Activated CD4-positive, alpha-beta T cell treated with anti-CD3 and anti-CD28 coated beads, Interleukin-10, Interleukin-2, amounts not matched to agents 100 ng/mL and 50 ng/mL, durations not matched to agents 16 hours and 8 hours (primary cell): ENCODE measurements around the gene CD244.
A peak's percentile ranks its signal among the peaks of the same experiment; 100 is the strongest.
"Not testable (repeated sequence)": the region's sequence is repeated elsewhere in the genome, so short reads cannot be mapped to it uniquely, and the experiment has no call there.

ENCODE experiments used
- DNase-seq: peaks from one replicate; pipeline ENCODE4 v3.0.0-alpha.2; 2020

Gene CD244

GRCh38 chr1:160876311-160876710 lies 13.6 kb upstream of the CD244 start:
- DNase-seq = no peak

- DNase-seq = not testable (repeated sequence)
Observed at GRCh38 chr1:160875591-160875990, 12.9 kb upstream of the CD244 start.

GRCh38 chr1:160874935-160875334 lies 12.2 kb upstream of the CD244 start:
- DNase-seq = no peak

GRCh38 chr1:160868141-160868540 lies 5.5 kb upstream of the CD244 start:
- no peak for DNase-seq

- DNase-seq = not testable (repeated sequence)
Observed at GRCh38 chr1:160867651-160868050, 5.0 kb upstream of the CD244 start.

DNA sequence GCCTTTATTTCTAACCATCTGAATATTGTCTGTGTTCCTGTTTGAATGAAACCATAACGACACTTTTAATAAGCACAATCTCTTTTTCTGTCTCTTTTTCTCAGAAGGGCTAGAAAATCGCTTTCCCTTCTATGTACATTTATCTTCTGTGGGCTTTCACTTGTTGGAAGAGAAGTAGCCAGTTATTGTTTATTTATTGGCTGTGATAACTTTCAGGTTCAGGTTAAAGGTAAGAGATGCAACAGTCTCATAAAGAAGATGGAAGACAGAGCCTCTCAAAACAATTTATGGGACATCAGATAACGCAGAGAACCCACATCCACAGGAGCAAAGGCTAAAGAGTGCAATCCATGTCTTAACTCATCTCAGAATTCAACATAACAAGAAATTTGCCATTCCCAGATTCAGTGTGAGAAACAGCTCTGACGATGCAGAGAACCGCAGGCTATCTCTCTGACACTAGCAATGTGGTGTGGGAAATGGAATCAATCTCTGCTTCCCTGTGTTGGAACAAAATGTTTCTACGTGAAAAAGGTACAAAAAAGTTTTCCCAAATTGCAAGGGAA lies 4.1 kb upstream of the CD244 start:
- no peak for DNase-seq

- no peak for DNase-seq
Observed at GRCh38 chr1:160866001-160866694, 3.5 kb upstream of the CD244 start.

GRCh38 chr1:160865337-160865736 lies 2.6 kb upstream of the CD244 start:
- DNase-seq = no peak

GRCh38 chr1:160864173-160864572 lies 1.5 kb upstream of the CD244 start:
- no peak for DNase-seq

DNA sequence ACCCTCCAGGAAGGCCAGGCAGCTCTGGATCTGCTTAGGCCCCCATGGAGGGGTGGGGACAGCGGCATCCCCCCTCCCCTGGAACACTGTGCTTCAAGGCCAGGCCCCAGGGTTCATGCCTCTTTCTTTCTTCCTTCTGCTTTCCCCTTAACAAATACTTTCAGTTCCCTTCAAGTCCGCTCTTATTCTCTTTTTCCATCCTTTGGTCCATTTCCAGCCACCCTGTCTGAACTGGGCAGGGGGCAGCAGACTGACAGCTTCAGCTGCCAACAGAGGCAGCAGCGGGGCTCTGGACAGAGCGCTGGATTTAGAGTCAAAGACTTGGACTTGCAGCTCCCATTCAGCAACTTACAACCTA lies 1.1 kb upstream of the CD244 start:
- no peak for DNase-seq

GRCh38 chr1:160863061-160863773 lies 530 bp upstream of the CD244 start:
- DNase-seq = no peak

- no peak for DNase-seq
Observed at GRCh38 chr1:160860840-160861505, 1.7 kb downstream of the CD244 start.

DNA sequence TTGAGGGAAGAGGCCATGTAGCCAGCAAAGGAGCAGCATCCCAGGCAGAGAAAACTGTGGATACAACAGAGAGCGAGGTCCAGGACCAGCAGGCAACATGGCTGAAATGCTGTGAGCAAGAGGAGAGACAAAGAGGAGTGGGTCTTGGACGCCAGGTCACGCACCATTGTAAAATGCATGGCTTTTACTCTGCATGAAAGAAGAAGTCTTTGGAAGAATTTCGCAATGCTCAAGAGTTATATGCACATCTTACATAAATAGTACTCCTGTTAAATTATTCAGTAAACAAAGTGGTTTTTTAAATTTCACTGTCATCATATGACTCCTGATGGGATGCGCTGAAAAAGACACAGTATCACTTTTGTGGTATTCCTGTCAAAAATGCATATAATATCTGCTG lies 3.5 kb downstream of the CD244 start:
- DNase-seq = no peak

- DNase-seq = no peak
Observed at GRCh38 chr1:160858507-160858906, 4.2 kb downstream of the CD244 start.

GRCh38 chr1:160858097-160858496 lies 4.6 kb downstream of the CD244 start:
- no peak for DNase-seq

DNA sequence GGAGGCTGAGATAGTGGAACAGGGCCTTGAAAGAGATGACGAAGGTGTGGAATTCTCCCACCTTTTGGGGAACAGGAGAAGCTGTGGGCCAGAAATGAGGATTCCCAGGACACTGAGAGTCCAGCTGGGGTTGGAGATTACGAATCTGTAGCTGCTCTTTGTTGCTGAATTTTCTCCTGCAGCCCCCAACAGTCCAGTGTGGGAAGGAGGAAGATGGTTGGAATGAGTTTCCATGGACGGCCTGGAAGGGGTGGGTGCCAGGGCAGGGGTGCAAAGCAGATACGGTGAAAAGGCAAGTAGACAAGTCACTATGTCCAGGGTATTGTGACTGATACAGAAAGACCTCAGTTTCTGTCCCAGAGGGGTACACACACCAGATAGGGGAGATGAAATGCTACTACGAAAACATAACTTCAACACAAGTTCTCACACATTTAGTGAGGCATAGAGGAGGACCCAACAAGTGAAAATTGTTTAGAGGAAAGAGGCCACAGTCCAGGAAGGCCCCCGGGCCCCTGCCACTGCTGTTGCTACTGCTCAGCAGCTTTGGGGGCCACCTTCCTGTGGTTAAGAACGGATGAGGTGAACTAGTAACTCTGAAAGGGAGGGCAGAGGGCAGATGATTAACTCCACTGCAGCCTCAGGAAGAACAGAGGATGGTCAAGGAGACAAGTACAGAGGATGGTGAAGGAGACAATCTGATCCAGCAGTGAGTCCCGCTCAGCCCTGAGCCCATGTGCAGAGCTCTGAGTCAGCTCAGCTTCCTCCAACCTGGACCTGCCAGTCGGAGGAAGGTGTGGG lies 7.3 kb downstream of the CD244 start:
- DNase-seq = peak; percentile 21

GRCh38 chr1:160853754-160854153 lies 8.9 kb downstream of the CD244 start:
- DNase-seq = no peak

- DNase-seq = no peak
Observed at GRCh38 chr1:160853014-160853413, 9.7 kb downstream of the CD244 start.

- no peak for DNase-seq
Observed at GRCh38 chr1:160850993-160851392, 11.7 kb downstream of the CD244 start.

DNA sequence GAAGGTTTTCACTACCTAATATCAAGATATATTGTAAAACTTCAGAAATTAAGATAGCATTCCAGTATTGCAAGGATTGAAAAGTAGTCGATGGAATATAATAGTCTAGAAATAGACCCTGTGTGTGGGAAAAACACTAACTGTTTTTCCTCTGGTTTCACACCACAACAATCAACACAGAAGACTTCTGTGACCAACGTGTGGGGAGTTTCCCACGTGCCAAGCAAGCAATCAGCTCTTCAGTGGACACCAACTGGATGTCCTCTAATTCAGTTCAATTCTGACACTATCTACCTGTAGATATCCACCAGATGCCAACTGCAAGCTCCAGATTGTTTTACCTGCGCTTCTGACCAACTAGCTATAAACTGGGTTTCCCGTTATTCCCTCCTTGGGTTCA lies 12.1 kb downstream of the CD244 start:
- DNase-seq = no peak

DNA sequence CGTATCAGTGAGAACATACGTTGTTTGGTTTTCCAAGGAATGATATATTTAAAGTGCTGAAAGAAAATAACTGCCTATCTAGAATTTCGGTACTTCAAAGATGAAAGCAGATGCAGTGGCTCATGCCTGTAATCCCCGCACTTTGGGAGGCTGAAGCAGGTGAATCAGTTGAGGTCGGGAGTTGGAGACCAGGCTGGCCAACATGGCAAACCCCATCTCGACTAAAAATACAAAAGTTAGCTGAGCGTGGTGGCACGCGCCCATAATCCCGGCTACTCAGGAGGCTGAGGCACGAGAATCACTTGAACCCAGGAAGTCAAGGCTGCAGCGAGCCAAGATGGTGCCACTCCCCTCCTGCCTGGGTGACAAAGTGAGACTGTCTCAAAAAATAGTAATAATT lies 16.4 kb downstream of the CD244 start:
- no peak for DNase-seq

DNA sequence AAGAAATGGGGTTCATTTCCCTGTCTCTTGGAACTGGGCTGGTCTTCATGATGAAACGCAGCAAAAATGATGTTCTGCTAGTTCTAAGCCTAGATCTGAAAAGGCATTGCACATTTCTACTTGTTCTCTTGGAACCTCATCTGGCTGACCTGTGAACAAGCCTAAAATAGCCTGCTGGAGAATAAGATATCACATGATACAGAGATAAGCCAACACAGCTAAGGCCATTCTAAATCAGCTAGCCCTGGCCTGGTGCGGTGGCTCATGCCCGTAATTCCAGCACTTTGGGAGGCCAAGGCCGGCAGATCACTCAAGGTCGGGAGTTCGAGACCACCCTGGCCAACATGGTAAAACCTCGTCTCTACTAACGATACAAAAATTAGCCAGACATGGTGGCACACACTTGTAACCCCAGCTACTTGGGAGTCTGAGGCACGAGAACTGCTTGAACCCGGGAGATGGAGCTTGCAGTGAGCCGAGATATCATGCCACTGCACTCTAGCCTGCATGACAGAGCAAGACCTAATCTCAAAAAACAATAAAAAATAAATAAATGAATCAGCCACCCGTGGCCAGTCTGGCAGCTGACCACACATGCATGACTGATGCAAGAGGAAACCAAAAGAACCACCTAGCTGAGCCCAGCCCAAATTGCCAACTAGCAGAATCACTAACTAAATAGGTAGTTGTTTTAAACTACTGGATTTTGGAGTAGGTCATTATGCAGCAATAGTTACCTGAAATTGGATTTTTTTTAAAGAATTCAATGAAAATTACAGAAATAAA lies 18.0 kb downstream of the CD244 start:
- DNase-seq = peak; percentile 16
